GM12878 (cell line): ENCODE results near the gene NLRC5. TPM values are rescaled to one million over a fixed set of nuclear protein-coding genes. Genes with fewer than 3 reads are reported as not detected.
A peak's percentile ranks its signal among the peaks of the same experiment; 100 is the strongest.

Experiments
- BHLHE40 ChIP-seq, 2 experiments: fragments of 450-650 bp in 1 of 2; IDR thresholded peaks; 2 replicates each; pipeline ENCODE4 v1.6.1; 2011 to 2017; ENCODE audit warnings: low read depth in 2 of 2, borderline replicate concordance in 1 of 2, improper control_type of control experiment in 1 of 2, low read length in 1 of 2, mild to moderate bottlenecking in 1 of 2
- BRCA1 ChIP-seq: IDR thresholded peaks from 2 replicates; pipeline ENCODE4 v1.6.1; 2011; ENCODE audit warnings: low read depth, low read length, improper control_type of control experiment
- E2F4 ChIP-seq: IDR thresholded peaks from 2 replicates; pipeline ENCODE4 v1.6.1; 2012; ENCODE audit warnings: low read depth, low read length, improper control_type of control experiment
- E4F1 ChIP-seq: fragments of 450-650 bp; IDR thresholded peaks from 2 replicates; pipeline ENCODE4 v1.6.1; 2018; ENCODE audit warnings: borderline replicate concordance, mild to moderate bottlenecking; ENCODE audit not compliant: partially characterized antibody
- EGR1 ChIP-seq, 2 experiments: IDR thresholded peaks; 1 replicate in 1 of 2; 2 replicates in 1 of 2; pipeline ENCODE4 v1.6.1; 2011 to 2012; ENCODE audit warnings: low read depth in 2 of 2, low read length in 2 of 2, borderline replicate concordance in 1 of 2, mild to moderate bottlenecking in 1 of 2, moderate library complexity in 1 of 2
- ELK1 ChIP-seq: IDR thresholded peaks from 2 replicates; pipeline ENCODE4 v1.6.1; 2012; ENCODE audit warnings: low read depth, low read length, improper control_type of control experiment
- HDAC2 ChIP-seq: fragments of 200-600 bp; sonication (generic); IDR thresholded peaks from 2 replicates; pipeline ENCODE4 v1.6.1; 2017
- IKZF2 ChIP-seq, 2 experiments: fragments of 450-650 bp; IDR thresholded peaks; 2 replicates each; pipeline ENCODE4 v1.6.1; 2017; ENCODE audit warnings: mild to moderate bottlenecking in 2 of 2, moderate library complexity in 2 of 2
- IRF3 ChIP-seq: fragments of 450-650 bp; IDR thresholded peaks from 2 replicates; pipeline ENCODE4 v1.6.1; 2014; ENCODE audit warnings: mild to moderate bottlenecking
- KAT2A ChIP-seq: conservative IDR thresholded peaks from 2 replicates; pipeline ENCODE4 v1.6.1; 2011; ENCODE audit warnings: low read depth, low read length; ENCODE audit not compliant: control insufficient read depth
- PAX8 ChIP-seq: fragments of 450-650 bp; IDR thresholded peaks from 2 replicates; pipeline ENCODE4 v1.6.1; 2017; ENCODE audit warnings: mild to moderate bottlenecking, moderate library complexity
- POLR2A ChIP-seq: IDR thresholded peaks from 2 replicates; pipeline ENCODE4 v1.6.1; 2011; ENCODE audit warnings: low read depth, mild to moderate bottlenecking, low read length
- POLR2AphosphoS2 ChIP-seq: IDR thresholded peaks from 2 replicates; pipeline ENCODE4 v1.6.1; 2011; ENCODE audit warnings: low read depth, mild to moderate bottlenecking, low read length, improper control_type of control experiment, moderate library complexity
- RBBP5 ChIP-seq: fragments of 200-600 bp; sonication (generic); conservative IDR thresholded peaks from 2 replicates; pipeline ENCODE4 v1.6.1; 2016
- RUNX3 ChIP-seq: IDR thresholded peaks from 2 replicates; pipeline ENCODE4 v1.6.1; 2012; ENCODE audit warnings: low read length, inconsistent platforms
- WRNIP1 ChIP-seq: IDR thresholded peaks from 2 replicates; pipeline ENCODE4 v1.6.1; 2011; ENCODE audit warnings: low read depth, low read length, improper control_type of control experiment, borderline replicate concordance
- ZBTB11 ChIP-seq: fragments of 450-650 bp; formaldehyde crosslinking; IDR thresholded peaks from 2 replicates; pipeline ENCODE4 v1.5.0; 2022; ENCODE audit warnings: mild to moderate bottlenecking, missing genetic modification characterization
- polyA plus RNA-seq, 11 experiments: library from polyadenylated mRNA; depleted of rRNA in 4 of 11; unstranded in 6 of 11; stranded (reverse) in 5 of 11; fragments of >200 nt; fragmentation: Nextera tagmentation in 4 of 11; fragmentation: Illumina TruSeq in 1 of 11; extraction: Ambion mirVana in 4 of 11; extraction: Trizol in 1 of 11; gene quantifications; 1 replicate in 1 of 11; 2 replicates in 10 of 11; pipeline versions ENCODE4 v1.2.1 to v1.2.3, GENCODE V29; 2011 to 2016; ENCODE audit warnings: inconsistent platforms in 2 of 11, missing spikeins in 2 of 11, low read depth in 1 of 11
- total RNA-seq, 4 experiments: library from RNA; depleted of rRNA in 3 of 4; stranded (reverse); fragments of >200 nt in 3 of 4; fragmentation: Illumina TruSeq in 1 of 4; extraction: Trizol in 1 of 4; gene quantifications; 2 replicates each; pipeline versions ENCODE4 v1.2.1 to v1.2.3, GENCODE V29; 2013 to 2021
- TF ChIP-seq, protein P1 (sequence below): fragments of 450-650 bp; IDR thresholded peaks from 2 replicates; pipeline ENCODE4 v1.6.1; 2016; ENCODE audit warnings: mild to moderate bottlenecking

Gene NLRC5
- total and polyA plus RNA-seq, 10 of the 15 experiments (the other 5 are each of a cell fraction or from before 2014, with no cell fraction given): 13.1 to 105 (median 57.3) TPM

DNA sequence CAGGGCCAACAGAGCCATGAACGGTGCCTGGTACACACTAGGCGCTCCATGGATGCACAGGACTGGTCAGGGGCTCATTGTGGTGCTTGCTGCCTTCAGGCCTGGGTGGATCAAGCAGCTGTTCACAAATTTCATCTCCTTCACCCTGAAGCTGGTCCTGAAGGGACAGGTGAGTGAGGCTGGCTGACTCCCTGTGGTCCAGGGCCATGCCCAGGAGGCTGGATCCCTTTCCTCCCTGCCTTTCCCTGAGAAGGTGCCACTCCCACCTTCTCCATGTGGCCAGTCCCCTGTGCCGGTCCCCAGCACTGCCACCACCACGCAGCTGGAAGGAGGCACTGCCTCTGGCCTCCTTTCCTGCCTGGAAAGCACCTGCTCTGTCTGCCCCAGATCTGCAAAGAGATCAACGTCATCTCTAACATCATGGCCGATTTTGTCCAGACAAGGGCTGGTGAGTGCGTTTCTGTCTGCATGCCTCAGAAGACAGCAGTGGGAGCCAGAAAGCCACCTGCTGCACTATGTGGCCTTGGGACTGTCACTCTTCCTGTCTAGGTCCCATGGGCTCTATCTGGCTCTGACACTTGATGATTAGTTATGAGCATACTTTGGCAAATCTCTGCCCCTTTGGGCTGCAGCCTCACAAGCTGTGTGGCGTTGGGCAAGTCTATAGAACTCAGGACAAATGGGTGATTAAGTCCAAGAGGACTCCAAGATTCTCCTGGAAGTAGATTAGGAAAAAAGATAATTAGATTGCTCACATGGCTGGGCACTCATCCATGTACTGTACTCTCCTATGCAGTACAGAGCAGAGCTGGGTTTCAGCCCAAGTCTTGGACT lies 18.2 kb upstream of the NLRC5 start (continued):
- TF ChIP-seq POLR2AphosphoS2: no peak
- no peak for TF ChIP-seq PAX8
- TF ChIP-seq, protein P1, sequence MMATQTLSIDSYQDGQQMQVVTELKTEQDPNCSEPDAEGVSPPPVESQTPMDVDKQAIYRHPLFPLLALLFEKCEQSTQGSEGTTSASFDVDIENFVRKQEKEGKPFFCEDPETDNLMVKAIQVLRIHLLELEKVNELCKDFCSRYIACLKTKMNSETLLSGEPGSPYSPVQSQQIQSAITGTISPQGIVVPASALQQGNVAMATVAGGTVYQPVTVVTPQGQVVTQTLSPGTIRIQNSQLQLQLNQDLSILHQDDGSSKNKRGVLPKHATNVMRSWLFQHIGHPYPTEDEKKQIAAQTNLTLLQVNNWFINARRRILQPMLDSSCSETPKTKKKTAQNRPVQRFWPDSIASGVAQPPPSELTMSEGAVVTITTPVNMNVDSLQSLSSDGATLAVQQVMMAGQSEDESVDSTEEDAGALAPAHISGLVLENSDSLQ: peak; percentile 94
- no peak; the same call in 1 of the 2 replicates for TF ChIP-seq RUNX3
- no peak for TF ChIP-seq BRCA1
- TF ChIP-seq ZBTB11 (CRISPR knock-in tag): no peak
- TF ChIP-seq KAT2A: no peak
- TF ChIP-seq IKZF2 (IDR thresholded peaks at IDR 0.05): peak; percentile 81 to 86
- TF ChIP-seq E4F1: no peak
- no peak for TF ChIP-seq ELK1
- no peak for TF ChIP-seq IRF3
- TF ChIP-seq RBBP5: no peak
- TF ChIP-seq E2F4: no peak
- TF ChIP-seq POLR2A: 0 out of 2 replicates have a peak, but pooled peaks have one; percentile 21
- no peak for TF ChIP-seq EGR1 (IDR thresholded peaks at IDR 0.05; ENCODE audit: borderline replicate concordance in 1 of 2, low read depth in 2 of 2, low read length in 2 of 2)
- TF ChIP-seq HDAC2: no peak
- no peak for TF ChIP-seq WRNIP1
- TF ChIP-seq BHLHE40 (IDR thresholded peaks at IDR 0.05; ENCODE audit: borderline replicate concordance in 1 of 2, low read depth in 2 of 2, low read length in 1 of 2): peak in 1 of 2 experiments; percentile 41; a peak in 1 of 4 replicates
